UCSD-AML1 (cell line): ENCODE results near the gene ST3GAL5.
A peak's percentile ranks its signal among the peaks of the same experiment; 100 is the strongest.
"Not testable (repeated sequence)": the region's sequence is repeated elsewhere in the genome, so short reads cannot be mapped to it uniquely, and the experiment has no call there.

Experiments
- DNase-seq: peaks from one replicate; lab custom pipeline; 2025; ENCODE audit not compliant: unreplicated experiment; lab: John Stamatoyannopoulos, UW

The ST3GAL5 gene

DNA sequence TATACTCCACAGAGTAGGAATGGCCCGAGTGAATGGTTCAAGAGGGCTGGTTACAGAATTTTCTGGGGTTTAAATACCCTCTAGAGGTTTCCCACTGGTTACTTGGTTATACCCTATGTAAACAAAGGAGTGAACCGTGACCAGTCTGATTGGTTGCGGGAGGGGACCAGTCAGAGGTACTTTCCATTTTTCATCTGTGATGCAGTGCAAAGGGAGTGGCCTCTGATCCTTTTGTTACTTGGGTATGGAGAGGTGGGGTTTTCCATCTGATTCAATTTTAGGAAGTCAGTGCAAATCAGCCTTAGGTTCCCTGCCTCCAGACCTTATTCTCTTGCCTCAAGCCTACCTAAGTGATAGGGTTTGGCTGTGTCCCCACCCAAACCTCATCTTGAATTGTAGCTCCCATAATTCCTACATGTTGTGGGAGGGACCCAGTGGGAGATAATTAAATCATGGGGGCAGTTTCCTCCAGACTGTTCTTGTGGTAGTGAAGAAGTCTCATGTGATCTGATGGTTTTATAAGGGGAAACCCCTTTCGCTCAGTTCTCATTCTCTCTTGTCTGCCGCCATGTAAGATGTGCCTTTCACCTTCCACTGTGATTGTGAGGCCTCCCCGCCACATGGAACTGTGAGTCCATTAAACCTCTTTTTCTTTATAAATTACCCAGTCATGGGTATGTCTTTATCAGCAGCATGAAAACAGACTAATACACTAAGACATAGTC, 5.9 kb upstream of the ST3GAL5 start:
- not testable (repeated sequence) for DNase-seq

DNA sequence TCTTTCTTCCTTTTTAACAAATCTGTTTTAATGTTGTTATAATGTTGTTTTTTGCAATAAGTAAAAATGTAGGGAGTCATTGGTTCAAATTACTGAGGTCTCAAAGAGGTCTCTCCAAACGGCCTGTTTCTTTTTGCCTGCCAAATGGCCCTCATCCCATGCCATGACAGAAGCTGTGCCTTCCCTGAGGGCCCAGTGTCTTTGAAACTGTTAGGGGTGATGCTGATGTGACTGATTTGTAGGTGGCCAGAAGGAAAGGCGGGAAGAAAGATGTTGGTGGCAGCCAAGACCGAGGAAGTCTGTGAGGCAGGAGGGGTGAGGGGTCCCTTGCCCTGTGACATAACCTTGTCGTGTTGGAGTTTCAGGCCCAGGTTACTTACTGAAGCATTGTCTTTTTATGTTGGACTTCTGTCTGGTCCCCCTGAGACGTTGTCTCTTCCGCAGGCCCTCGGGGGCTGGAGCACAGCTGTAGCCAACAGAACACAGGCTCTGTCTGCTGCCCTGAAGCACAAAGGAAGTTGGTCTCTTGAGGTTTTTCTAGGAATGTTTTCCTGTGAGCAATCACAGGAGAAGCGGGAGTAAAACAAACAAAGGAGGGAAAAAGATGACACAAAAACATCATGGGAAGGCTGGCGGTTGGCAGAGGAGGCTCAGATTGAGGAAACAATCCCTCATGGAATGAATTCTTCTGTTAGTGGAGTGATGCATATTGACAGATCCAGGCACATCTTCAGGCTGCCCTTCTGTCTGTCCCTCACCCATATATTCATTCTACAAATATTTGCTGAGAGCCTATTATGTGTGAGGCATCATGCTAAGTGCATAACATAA, 4.9 kb upstream of the ST3GAL5 start:
- no peak for DNase-seq

DNA sequence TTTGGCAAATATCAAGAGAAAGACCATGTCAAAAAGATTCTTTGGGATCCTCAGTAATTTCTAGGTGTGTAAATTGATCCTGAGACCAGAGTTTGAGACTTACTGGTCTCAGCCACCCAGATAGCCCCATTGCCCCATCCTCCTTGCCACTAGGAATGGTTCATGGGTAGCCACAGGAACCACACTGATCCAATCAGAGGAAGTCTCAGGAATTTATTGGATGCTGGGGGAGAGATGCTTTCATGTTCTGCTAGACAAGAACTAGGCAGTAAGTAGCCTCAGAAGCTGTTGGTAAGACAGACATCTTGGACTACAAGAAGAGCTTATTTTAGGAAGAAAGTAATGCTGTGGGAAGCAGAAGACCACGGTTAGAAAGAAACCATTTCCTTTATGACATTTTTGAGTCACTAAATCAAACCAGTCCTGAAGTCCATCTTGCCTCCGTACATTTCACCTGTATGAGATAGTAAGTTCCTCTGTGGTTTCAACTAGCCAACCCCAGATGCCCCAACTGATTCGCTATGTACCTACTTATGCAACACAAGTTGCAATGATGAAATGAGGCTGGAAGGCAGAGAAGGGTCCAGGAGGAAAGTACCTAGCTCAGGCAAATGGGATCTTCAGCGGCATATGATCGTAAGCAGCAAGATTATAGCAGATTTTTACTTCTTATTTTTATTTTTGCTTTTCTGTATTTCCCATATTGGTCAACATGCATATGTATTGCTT, 3.6 kb upstream of the ST3GAL5 start:
- no peak for DNase-seq

DNA sequence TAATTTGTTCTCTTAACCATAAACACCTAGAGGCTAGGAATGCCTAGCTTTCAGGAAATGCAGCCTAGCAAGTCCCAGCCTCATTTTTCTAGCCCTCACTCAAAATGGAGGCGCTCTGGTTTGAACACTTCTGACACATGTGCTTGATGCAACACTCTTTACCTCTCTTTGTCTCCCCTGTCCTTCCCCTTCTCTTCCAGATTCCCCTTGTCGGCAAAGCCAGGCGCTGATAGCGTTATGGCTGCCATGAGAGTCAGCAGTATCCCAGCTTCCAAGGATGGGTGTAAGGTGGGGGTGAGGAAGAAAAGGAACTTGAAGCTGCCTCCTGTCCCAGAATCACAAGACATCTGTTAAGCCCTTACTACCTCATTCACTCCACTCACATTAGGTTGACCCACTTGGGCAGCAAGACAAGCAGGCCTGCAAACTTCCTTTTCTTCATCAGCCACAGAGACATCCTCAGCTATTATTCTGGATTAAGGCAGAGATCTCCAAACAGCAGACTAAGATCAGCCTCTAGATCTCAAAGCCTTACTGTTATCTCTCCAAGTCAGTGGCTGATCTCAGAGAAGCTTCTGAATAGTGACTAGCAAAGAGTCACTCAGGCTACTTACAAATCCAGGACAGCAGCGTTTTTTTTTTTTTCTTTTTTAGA, 1.9 kb upstream of the ST3GAL5 start:
- no peak for DNase-seq

DNA sequence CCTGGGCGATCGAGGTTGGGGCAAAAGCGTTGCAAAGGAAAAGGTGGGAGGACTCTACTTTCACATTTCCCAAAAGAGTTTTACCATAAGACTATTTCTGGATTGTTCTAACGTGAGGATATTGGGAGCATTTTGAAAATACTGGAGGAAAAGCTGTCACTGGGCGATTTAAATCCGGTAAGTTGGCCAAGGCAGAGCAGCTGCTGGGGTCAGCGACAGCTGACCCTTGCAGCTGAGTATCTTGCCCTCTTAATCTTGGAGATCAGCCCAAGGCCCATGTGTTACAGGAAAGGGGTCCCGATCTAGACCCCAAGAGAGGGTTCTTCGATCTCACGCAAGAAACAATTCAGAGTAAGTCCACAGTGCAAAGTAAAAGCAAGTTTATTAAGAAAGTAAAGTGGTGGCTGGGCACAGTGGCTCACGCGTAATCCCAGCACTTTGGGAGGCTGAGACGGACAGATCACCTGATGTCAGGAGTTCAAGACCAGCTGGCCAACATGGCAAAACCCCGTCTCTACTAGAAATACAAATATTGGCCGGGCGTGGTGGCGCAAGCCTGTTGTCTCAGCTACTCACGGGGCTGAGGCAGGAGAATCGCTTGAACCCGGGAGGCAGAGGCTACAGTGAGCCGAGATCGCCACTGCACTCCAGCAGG, 964 bp upstream of the ST3GAL5 start:
- no peak for DNase-seq

DNA sequence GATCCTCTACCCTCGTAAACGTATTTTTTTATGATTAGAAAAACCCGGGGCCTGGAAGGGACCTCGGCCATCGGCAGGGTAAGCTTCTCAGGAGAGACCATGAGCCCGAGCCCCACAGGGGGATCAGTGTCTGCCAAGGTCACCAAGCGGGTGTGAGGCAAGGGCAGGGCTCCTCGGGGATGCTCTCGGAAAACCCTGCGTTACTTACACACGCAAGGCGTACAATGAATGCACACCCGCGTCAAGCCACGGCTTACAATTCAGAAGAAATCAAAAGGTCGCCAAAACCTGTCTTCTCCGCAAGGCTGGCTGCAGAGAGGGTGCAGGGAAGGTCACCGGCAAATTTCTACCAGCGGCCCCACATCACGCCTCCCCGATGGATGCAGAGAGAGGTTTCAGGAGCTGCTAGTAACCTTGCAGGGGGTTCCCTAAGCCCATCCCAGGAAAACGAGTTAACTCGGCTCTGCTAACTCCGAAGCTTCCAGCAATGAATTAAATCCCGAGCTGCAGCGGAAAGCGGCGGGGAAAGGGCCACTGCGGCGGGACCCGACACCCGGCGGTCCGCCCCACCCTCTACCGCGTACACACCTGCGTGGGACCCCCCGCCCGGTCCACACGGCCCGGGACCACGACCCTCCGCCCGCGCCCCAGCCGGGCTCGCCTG, 638 bp downstream of the ST3GAL5 start:
- DNase-seq = no peak

DNA sequence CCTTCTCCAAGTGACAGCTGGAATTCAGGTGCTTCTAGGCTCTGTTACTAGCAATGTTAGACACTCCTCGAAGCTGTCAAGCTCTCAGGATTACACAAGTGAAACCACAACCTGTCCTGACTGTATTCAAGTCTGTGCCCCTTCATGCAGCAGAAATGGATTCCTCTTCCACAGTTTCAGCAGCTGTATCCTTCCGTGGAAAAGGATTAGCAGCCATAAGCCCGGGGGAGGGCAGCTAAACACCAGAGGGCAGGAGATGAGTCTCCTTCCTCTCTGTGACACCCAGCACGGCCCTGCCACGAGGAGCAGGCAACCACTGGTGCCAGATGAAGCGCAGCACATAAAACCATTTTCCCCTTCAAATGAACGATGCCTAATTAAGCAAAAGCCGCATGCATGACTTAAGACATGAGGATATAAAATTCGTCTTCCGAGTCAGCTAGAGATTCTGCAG, 1.2 kb downstream of the ST3GAL5 start:
- DNase-seq = peak; percentile 58

DNA sequence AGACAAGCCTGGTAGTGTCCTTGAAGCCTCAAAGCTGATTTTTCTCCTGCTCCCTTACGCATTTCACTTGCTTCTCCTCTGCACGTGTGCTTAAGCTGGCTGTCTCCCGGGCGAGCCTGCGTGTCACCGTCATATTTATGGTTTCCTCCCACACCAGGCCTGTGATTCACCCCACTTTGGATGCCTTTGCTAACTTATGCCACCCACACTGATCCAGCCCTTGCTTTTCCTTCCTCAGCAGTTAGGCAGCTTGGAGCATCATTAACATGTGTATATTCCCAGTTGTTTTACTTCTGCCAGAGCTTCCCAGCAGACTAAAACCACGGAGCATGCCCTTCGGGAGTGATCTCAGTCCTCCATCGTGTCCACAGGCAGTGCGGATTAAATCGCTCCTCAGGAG, 2.2 kb downstream of the ST3GAL5 start:
- DNase-seq = peak; percentile 51

DNA sequence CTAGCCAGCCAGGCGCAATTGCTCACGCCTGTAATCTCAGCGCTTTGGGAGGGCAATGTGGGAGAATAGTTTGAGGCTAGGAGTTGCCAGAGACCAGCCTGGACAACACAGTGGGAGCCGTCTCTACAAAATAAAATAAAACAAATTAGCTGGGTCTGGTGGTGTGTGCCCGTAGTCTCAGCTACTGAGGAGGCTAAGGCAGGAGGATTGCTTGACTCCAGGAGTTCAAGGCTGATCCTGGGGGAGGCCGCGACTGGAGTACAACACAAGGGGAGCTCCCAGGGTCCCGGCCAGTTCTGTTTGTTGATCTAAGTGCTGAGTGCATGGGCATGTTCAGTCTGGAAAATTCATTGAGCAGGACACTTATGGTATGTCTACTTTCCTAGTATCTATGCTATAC, 2.6 kb downstream of the ST3GAL5 start:
- DNase-seq = no peak

DNA sequence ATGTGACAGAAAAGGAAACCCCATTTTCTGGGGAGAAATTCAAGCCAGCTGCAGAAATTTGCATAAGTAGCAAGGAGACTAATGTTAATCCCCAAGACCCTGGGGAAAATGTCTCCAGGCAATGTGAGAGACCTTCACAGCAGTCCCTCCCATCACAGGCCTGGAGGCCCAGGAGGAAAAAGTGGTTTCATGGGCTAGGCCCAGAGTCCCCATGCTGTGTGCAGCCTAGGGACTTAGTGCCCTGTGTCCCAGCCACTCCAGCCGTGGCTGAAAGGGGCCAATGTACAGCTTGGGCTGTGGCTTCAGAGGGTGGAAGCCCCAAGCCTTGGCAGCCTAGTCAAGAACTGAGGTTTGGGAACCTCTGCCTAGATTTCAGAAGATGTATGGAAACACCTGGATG, 7.0 kb downstream of the ST3GAL5 start:
- not testable (repeated sequence) for DNase-seq

DNA sequence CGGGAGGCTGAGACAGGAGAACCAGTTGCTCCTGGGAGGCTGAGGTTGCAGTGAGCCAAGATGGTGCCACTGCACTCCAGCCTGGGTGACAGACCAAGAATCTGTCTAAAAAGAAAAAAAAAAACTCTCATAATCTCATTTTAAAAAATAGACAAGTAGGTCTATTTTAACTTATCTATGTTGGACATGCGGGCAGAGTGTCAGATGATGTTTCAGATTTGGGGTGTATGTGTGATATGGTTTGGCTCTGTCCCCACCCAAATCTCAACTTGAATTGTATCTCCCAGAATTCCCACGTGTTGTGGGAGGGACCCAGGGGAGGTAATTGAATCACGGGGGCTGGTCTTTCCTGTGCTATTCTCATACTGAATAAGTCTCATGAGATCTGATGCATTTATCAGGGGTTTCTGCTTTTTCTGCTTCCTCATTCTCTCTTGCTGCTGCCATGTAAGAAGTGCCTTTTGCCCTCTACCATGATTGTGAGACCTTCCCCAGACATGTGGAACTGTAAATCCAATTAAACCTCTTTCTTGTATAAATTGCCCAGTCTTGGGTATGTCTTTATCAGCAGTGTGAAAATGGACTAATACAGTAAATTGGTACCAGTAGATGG, 8.0 kb downstream of the ST3GAL5 start:
- DNase-seq = not testable (repeated sequence)

DNA sequence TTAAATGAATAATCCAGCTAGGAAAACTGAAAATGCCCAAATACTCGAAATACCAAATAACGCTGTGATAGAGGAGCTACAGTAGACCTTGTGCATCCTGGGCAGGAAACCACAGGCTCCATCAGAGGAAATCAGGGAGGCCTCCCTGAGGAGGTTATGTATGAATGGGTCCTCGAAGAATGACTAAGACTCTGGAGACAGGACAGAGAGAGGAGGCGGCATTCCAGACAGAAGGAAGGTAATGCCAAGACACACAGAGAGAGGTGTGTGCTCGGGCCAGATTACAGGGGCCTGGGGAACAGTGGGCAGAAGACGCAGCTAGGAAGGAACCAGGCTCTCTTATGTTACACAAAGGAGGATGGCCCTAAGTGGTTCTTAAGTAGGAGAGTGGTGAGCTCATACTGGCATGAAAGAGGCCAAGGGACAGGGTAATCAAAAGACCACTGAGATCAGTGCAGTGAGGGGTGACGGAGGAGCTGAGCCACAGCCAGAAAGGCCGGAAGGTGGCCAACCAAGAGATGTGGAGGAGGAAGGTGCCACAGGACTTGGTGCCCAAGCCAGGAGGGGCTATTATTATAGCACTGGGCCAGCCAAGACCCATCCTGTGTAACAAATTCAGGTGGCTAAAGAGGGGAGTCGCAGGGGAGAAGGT, 9.9 kb downstream of the ST3GAL5 start:
- no peak for DNase-seq

DNA sequence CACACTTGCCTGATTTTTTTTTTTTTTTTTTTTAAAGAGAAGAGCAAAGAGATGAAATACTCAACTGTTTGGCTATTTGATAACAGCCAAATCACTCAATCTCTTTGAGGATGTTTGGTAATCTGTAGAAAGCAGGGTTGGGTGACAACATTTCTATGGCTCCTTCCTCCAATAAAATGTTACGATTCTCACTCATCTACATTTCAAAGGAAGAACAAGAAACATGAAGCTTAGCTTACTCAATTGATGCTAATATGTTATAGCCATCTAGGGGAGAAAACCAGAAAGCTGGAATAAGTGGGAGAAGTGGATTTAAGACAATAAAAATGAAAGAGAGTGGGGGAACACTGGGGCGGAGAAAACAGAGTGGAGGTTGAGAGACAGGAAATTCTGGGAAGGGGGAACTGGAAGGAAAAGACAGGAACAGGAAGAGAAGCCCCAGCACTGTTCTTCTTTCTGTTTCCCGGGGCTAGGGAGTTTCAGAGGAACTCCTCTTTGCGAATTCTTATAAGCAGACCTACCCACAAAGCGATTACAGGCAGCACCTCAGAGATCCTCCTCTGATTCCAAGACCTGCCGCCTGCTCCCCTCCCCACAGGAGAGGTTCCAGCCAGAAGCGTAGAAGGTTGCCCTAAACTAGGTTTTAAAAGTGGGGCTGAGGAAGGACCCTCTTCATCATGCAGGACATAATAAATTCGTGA, 13.3 kb downstream of the ST3GAL5 start:
- DNase-seq = no peak

DNA sequence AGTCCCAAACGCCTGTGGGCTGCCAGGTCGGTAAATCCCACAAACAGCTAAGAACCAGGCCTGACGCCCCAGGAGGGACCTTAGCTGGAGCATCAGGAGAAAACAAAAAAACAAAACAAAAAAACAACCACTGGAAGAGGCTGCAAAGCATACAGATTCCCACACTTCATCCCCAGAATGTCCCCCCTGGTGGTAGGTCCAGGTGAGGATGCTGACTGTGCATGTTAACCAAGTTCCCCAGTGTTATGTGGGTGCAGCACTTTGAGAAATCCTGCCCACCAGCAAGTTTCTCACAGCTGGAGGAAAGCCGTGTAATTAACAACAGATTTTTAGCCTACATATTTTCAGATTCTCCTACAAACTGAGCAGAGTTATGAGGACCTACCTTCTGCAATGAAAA, 15.1 kb downstream of the ST3GAL5 start:
- DNase-seq = no peak

DNA sequence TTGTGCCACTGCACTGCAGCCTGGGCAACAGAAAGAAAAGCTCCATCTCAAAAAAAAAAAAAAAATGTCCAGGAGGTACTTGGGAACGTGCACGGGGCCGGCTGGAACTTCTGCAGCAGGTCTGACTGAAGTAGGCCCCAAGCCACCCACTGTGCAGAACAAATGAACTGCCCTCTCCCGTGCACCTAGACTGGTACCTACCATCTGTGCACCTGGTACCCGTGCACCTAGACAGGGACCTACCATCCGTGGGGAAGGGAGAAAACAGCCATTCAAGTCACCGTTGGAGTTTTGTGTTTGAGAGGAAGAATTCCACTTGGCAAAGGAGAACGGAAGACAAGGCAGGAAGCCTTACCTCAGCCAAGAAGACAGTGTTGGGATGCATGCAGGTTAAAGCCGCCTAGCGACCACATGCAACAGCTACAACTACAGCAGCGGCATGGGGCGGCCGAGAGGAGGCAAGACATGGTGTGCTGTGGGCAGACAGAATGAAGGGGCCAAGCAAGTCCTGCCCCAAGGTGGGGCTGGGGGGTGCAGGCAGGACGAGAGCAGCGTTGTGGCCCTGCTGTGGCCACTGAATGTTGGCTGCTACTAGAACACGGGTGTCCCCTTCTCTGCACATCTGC, 16.1 kb downstream of the ST3GAL5 start:
- no peak for DNase-seq

DNA sequence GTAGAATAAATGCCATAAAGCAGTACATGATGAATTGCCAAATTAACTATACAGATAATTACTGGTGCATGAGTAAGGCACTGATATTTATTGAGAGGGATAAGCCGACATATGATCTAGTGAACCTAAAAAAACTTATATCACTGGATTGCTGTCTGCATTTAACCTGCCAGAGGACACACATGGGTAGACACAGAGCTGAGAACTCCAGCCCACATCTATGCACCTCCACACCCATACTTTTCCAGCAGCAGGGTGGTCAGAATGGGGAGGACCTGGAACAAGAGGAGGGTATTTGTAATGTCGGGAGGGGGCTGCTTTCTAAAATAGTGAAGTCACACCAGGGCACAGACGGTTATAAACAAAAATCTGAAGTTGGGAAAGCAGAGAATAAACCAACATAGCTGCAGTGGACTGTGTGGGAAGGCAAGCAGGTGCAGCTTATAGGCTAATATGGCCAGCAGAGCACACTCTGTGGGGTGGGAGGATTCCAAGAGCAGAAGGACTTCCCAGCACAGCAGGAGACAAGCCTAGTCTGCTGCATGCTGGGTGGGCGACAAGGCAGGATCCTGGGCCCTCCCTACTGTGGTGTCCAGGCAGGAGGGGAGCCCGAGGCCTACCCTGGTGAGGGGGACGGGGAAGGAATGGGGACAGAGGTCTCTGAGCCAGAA, 17.2 kb downstream of the ST3GAL5 start:
- no peak for DNase-seq

DNA sequence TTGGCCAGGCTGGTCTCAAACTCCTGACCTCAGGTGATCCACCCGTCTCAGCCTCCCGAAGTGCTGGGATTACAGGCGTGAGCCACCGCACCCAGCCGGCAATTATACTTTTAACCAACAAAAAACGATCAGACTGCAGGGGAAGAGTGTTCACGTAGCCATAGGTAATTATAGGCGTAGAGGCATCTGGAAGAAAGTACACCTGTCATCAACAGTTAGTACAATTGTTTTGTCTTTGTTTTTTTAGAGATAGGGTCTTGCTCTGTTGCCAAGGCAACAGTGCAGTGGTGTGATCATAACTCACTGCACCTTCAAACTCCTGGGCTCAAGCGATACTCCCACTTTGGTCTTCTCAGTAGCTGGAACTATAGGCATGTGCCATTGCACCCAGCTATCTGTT, 20.0 kb downstream of the ST3GAL5 start:
- DNase-seq = no peak
